ENCODE data around the gene SIX6. TPM values are rescaled to one million over a fixed set of nuclear protein-coding genes. Genes with fewer than 3 reads are reported as not detected.
"Not testable (repeated sequence)": the region's sequence is repeated elsewhere in the genome, so short reads cannot be mapped to it uniquely, and the experiment has no call there.

Gene SIX6
- total RNA-seq (2021), result not detected in 2 replicates
- not detected for Bru-seq, nascent RNA
- BruChase-seq, experiment 1, labeled RNA remaining after a 2-hour chase, result percentile 11 among the genes with signal in this experiment
- BruChase-seq, experiment 2, labeled RNA remaining after a 6-hour chase, result not detected
- long read RNA-seq, result 0 reads

DNA sequence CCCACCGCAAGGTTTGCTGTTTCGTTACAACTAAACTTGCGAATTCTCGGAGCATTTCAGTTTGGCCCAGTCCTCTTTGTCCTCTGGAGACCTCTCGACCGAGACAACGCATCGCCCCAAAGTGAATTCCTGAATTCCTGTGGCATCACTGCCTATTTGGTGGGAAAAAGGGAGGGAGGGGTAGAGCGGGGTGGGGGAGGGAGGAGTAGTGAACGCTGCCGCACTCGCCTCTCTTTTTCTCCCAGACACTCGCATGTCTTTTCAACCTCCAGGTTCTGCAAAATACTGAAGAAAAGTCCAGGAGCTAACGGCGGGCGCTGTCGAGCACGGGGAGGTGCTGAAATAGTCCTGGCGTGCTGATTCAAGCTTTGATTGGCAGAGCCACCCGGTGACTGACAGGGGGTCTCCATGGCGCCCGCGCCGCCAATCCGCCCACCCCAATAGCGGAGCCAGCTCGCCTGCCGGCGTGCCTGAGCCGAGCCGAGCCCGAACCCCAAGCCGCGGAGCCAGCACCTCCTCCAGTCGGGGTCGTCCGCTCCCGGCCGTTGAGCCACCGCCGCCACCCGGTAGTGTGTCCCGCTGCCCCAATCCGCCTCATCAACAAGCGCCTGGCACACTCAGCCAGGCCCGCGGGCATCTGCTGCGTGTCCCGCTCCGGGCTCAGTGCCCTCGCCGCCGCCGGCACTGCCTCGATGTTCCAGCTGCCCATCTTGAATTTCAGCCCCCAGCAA lies at the start of gene SIX6:
Gene SIX6, plus strand, starts transcription at position 440 of the 731 bp plus-strand sequence. Its CDS starts 253 bp downstream, at position 693.
- Histone ChIP-seq H3K4me2 (no peak within 1 kb of the TSS), H4K20me1 (ENCODE audit: insufficient read depth) (no peaks in the 10 kb centered on the region), H3K4me3 (no peak within 1 kb of the TSS), H3K27ac (no peak within 1 kb of the TSS), H3K27me3 (ENCODE audit: insufficient read depth, low read depth) (peaks cover 21% of the 10 kb centered on the region), H3F3A (ENCODE audit: insufficient read depth, low read depth) (no peaks in the 10 kb centered on the region), H2AFZ (no peak within 1 kb of the TSS), H3K36me3 (ENCODE audit: low read depth) (no peaks in the 10 kb centered on the region), H3K79me2 (ENCODE audit: low read depth) (no peaks in the 10 kb centered on the region), H3K9me3 (ENCODE audit: insufficient read depth, low read depth) (no peaks in the 10 kb centered on the region), H3K9me2 (ENCODE audit: insufficient read depth) (no peaks in the 10 kb centered on the region), H3K4me1 (replicated peaks; ENCODE audit: insufficient read depth) (no peaks in the 10 kb centered on the region)
- no peak for DNase-seq
- ChIA-PET POLR2A (ENCODE audit: unreplicated experiment) (interaction anchor here (0.6 kb wide), 1 partner anchor 60 kb away, joined by 3 read pairs; no protein-coding TSS in a partner anchor), CTCF (no interaction called here)
- no TSS peak for BruUV-seq (replicated peaks)
- intact Hi-C loops (cut with micrococcal nuclease; ENCODE audit: unreplicated experiment), result no loop called here
- TF ChIP-seq EZH2 (IDR thresholded peaks at IDR 0.05; ENCODE audit: low read depth), result no peak
- TF ChIP-seq, protein P1, sequence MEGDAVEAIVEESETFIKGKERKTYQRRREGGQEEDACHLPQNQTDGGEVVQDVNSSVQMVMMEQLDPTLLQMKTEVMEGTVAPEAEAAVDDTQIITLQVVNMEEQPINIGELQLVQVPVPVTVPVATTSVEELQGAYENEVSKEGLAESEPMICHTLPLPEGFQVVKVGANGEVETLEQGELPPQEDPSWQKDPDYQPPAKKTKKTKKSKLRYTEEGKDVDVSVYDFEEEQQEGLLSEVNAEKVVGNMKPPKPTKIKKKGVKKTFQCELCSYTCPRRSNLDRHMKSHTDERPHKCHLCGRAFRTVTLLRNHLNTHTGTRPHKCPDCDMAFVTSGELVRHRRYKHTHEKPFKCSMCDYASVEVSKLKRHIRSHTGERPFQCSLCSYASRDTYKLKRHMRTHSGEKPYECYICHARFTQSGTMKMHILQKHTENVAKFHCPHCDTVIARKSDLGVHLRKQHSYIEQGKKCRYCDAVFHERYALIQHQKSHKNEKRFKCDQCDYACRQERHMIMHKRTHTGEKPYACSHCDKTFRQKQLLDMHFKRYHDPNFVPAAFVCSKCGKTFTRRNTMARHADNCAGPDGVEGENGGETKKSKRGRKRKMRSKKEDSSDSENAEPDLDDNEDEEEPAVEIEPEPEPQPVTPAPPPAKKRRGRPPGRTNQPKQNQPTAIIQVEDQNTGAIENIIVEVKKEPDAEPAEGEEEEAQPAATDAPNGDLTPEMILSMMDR (conservative IDR thresholded peaks at IDR 0.05), result no peak

DNA sequence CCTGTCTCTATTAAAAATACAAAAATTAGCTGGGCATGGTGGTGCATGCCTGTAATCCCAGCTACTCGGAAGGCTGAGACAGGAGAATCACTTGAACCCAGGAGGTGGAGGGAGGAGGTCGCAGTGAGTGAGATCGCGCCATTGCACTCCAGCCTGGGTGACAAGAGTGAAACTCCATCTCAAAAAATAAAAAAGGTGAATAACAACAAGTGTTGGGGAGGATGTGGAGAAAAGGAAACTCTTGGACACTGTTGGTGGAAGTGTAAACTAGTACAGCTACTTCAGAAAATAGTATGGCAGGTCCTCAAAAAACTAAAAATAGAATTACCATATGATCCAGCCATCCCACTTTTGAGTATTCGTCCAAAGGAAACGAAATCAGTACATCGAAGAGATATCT lies 28.7 kb upstream of the SIX6 start:
- H4K20me1 ChIP-seq (ENCODE audit: insufficient read depth); intact Hi-C loops (cut with micrococcal nuclease; ENCODE audit: unreplicated experiment); H3K36me3 ChIP-seq (ENCODE audit: low read depth); H3K4me2 ChIP-seq; CTCF ChIA-PET; H3K9me3 ChIP-seq (ENCODE audit: insufficient read depth, low read depth); H3K4me1 ChIP-seq (replicated peaks; ENCODE audit: insufficient read depth); H3F3A ChIP-seq (ENCODE audit: insufficient read depth, low read depth); H2AFZ ChIP-seq; H3K9me2 ChIP-seq (ENCODE audit: insufficient read depth); BruUV-seq (replicated peaks); POLR2A ChIA-PET (ENCODE audit: unreplicated experiment); H3K79me2 ChIP-seq (ENCODE audit: low read depth); DNase-seq; H3K4me3 ChIP-seq; H3K27ac ChIP-seq; H3K27me3 ChIP-seq (ENCODE audit: insufficient read depth, low read depth): not testable (repeated sequence)

DNA sequence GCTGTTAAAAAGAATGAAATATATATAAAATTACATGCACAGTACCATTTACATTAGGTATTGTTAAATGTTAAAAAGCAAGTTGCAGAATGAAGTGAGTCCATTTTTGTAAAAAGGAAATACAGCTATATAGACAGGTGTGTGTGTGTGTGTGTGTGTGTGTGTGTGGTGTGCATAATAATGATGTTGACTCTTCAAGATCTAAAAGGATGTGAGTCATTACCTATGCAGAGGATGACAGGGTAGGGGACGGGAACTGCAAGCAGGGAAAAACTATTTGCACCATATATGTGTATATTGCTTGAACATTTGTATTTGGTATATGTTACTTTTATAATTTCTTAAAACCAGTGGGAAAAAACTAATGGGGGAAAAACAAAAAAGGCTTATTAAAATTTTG lies 26.2 kb upstream of the SIX6 start:
- Histone ChIP-seq H3F3A (ENCODE audit: insufficient read depth, low read depth) (no peaks in the 10 kb centered on the region), H2AFZ (no peak overlapping the region), H3K4me3 (no peak overlapping the region), H3K27ac (no peak overlapping the region), H3K4me1 (replicated peaks; ENCODE audit: insufficient read depth) (no peaks in the 10 kb centered on the region), H3K79me2 (ENCODE audit: low read depth) (no peaks in the 10 kb centered on the region), H3K9me2 (ENCODE audit: insufficient read depth) (no peaks in the 10 kb centered on the region), H3K4me2 (no peak overlapping the region), H3K9me3 (ENCODE audit: insufficient read depth, low read depth) (no peaks in the 10 kb centered on the region), H3K36me3 (ENCODE audit: low read depth) (no peaks in the 10 kb centered on the region), H3K27me3 (ENCODE audit: insufficient read depth, low read depth) (no peaks in the 10 kb centered on the region), H4K20me1 (ENCODE audit: insufficient read depth) (no peaks in the 10 kb centered on the region)
- intact Hi-C loops (cut with micrococcal nuclease; ENCODE audit: unreplicated experiment), result no loop called here
- CTCF ChIA-PET, result no interaction called here
- DNase-seq, result no peak
- BruUV-seq (replicated peaks), result no TSS peak
- POLR2A ChIA-PET (ENCODE audit: unreplicated experiment), result interaction anchor here (0.5 kb wide), 1 partner anchor 991 kb away, joined by 4 read pairs; no protein-coding TSS in a partner anchor
- no peak for TF ChIP-seq EZH2 (IDR thresholded peaks at IDR 0.05; ENCODE audit: low read depth)
- TF ChIP-seq, protein P1 (conservative IDR thresholded peaks at IDR 0.05), result no peak
